GM18519 (cell line): ENCODE measurements around the gene ORC4.

Source experiments
- ATAC-seq: cut with Tn5 transposase; IDR thresholded peaks from one replicate; pipeline ENCODE4 v1.9.1; 2021; ENCODE audit warnings: mild to moderate bottlenecking, moderate library complexity; ENCODE audit not compliant: unreplicated experiment, low FRiP score

Gene ORC4

GRCh38 chr2:147939313-147939712 is 81.2 kb downstream of the ORC4 start:
- no peak for ATAC-seq

DNA sequence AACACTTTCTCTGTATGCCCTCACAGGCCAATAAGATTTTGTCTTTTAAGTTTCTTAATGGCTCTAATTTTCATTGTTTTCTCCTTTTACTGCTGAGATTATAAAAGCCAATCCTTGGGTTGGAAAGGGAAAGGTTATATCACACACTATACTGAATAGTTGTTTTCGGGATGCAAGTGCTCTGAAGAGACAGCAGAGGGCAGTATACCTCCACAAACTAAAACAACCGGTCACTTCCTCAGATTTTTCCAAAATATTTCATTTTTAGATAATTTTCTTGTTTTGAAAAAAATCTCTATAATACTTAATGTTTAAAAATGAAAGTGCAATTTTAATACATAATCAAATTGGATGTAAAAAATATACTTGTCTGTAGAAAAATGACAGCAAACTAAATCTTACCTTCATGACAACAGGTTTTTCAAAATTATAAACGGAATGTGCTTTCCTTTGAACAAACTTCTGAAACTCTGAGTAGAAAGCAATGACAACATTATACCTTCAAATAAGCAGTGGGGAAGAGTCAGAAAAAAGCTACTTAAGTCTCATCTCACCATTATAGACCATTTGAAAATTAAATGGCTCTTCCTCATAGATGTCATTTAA is 82.7 kb downstream of the ORC4 start:
- ATAC-seq: no peak

GRCh38 chr2:147934881-147935620 is 85.5 kb downstream of the ORC4 start:
- ATAC-seq: no peak

DNA sequence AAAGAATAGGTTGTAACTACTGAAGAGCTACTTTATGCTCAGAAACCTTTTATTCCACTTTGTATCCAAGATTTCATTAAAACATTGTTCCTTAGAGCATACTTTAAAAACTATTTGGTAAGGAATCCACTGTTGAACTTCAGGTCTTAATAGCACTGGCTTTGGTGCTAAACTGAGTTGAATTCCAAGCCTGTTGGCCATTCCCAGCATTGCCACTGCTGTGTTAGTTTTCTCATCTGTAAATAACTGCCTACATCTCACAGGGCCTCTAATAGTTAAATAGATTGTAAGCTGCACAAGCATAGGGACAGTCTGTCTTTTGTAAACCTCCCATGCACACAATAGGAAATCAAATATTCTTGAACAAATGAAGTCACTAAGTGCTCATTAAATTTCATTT is 86.6 kb downstream of the ORC4 start:
- no peak for ATAC-seq

GRCh38 chr2:147927053-147927588 is 93.4 kb downstream of the ORC4 start:
- ATAC-seq: no peak

- no peak for ATAC-seq
Measured at GRCh38 chr2:147925886-147926285, 94.7 kb downstream of the ORC4 start.

- no peak for ATAC-seq
Measured at GRCh38 chr2:147924647-147925046, 95.9 kb downstream of the ORC4 start.

- ATAC-seq: no peak
Measured at GRCh38 chr2:147923846-147924245, 96.7 kb downstream of the ORC4 start.

DNA sequence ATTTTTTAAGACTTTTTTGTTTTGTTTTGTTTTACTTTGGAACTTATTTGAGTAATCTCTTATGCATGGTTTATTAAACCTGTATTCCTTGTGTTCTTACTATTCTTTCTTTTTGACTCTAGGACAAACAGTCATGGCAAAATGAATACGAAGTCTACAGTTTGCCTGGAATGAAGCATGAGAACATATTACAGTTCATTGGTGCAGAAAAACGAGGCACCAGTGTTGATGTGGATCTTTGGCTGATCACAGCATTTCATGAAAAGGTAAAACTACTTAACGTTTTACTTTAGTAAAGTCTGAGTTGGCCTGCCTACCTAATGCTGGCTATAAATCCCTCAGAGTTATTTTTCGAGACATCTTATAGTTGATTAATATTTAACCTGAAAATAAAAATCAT is 103.4 kb downstream of the ORC4 start:
- ATAC-seq: no peak

GRCh38 chr2:147916723-147917122 is 103.8 kb downstream of the ORC4 start:
- no peak for ATAC-seq

DNA sequence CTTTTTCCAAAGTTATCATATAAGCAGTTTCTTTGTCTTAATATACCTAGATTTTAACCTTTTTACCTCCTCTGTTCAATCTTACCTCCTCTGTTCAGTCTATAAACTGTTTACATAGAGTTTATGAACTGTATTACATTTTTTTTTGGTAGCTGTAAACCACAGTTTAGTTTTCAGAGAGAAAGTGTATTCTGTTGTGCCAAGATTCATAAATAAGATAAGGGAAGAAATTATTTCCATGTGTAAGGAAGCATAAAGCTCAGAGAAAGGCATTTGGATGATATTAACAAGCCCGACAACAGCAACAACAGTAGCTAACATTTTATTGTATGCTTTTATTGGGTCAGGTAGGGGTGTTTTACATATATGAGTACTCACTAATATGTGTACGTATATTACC is 104.5 kb downstream of the ORC4 start:
- ATAC-seq: no peak

- ATAC-seq: no peak
Measured at GRCh38 chr2:147913701-147914480, 106.6 kb downstream of the ORC4 start.

DNA sequence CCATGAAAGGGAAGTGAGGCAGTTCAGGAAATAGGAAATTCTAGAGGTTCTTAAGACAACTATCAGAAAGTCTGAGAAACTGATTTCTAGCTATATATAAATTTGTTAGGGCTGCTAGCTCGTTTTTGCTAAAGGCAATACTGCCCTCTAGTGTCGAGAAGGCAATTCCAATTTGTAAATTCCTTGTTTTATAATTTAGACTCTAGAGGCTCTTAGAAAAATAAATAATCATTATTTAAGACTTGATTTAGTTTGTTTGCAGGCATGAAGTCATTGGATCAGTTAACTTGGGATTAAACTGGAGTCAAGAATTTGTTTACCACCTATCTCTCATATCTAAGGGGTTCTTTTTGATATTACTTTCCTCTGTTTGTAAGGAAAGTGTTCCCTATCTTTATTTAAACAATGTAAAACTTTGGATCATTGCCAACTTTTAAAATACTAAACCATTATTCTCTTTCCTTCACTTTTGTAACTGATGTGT is 109.5 kb downstream of the ORC4 start:
- ATAC-seq: no peak

DNA sequence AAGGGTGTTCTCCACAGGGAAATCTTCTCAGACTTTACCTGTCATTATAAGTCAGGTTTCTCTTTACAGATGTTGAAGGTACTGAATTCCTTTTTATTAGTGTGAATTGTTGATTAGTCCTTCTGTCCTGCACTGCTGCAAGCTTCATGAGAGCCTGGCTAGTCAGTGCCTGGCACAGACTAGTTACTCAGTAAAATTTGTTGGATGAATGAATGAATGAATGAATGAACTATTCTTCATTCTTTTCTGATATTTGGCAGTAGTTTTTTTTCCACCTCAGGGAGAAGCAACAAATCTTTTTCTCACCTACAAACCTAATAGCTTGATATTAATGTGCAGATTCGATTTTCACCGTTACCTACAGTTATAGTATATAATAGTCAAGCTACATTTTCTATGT is 111.4 kb downstream of the ORC4 start:
- no peak for ATAC-seq

GRCh38 chr2:147904051-147904450 is 116.5 kb downstream of the ORC4 start:
- no peak for ATAC-seq

- peak; percentile 81 for ATAC-seq
Measured at GRCh38 chr2:147888680-147889079, 131.9 kb downstream of the ORC4 start.

- no peak for ATAC-seq
Measured at GRCh38 chr2:147886136-147886535, 134.4 kb downstream of the ORC4 start.

DNA sequence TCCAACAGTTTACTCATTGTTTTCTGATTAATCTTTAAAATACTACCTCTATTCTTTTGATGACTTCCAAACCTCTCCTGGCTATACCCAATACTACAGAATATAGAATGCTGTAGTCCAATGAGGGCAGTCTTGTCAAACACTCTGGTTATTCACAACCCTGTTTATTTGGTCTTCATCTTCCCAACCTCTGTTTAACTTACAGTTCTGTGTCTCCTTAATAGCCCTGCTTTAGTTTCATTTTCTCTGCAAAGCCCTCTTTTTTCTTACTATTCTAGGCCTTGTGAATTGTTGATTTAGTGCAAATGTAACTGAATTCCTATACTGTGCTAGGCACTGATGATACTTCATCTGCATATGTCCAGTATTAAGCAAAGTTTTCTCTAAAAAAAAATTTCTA is 135.7 kb downstream of the ORC4 start:
- ATAC-seq: no peak

DNA sequence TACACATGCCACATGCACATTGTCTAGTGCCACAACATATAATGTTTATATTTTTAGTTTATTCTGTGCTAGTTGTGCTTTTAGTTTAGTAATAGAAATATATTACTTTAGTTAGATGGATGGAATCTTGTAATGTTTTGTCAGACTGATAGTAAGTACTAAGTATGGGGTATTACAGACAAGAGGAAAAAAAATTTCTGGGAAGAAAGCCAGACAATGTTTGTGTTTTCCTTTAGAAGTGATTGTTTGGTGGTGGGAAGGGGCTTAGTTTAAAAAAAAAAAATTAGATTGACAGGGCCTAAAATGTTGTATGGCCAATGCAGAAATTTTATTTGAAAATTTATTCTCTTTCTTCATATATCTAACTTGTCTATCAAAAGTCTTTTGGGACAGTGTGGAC is 137.9 kb downstream of the ORC4 start:
- no peak for ATAC-seq
